ENCODE results near the gene ELMO1. TPM values are rescaled to one million over a fixed set of nuclear protein-coding genes. Genes with fewer than 3 reads are reported as not detected.

ELMO1 gene
- total and polyA plus RNA-seq, 2 experiments from 2014 or later: 6.5 to 24.9 TPM

DNA sequence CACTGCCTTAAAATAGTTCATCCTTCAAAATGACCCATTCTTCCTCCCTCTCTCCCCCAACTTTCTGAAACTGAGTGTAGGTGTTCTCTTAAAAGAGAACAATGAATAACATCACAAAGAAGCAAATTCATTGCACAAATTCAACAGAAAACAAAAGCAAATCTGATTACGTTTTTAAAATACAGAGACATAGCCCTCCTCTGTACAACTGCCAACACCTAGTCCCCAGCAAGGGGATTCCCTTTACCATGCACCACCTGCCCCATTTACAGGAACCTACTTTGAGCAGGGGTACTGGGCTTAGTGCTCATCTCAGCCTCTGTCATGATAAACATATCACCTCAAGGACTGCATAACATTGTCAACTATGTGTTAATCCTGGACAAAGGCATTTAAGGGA lies 421.6 kb downstream of the ELMO1 start:
- peaks cover 5% of the 10 kb centered on the region for H3K27me3 Mint-ChIP-seq (ENCODE audit: insufficient read depth, low read depth, poor library complexity)
- H3K27ac Mint-ChIP-seq: no peak overlapping the region
- H3K4me3 ChIP-seq: no peak overlapping the region
- no peak for ATAC-seq
- TF ChIP-seq EZH2phosphoT487 (IDR thresholded peaks at IDR 0.05; ENCODE audit: unreplicated experiment) (no peak), ZNF114 (CRISPR knock-in tag; IDR thresholded peaks at IDR 0.05) (no peak), EZH2 (IDR thresholded peaks at IDR 0.05; ENCODE audit: low read depth, unreplicated experiment) (no peak), ZNF331 (CRISPR knock-in tag; IDR thresholded peaks at IDR 0.05; ENCODE audit: low read depth) (no peak)
- TF ChIP-seq, protein P1, sequence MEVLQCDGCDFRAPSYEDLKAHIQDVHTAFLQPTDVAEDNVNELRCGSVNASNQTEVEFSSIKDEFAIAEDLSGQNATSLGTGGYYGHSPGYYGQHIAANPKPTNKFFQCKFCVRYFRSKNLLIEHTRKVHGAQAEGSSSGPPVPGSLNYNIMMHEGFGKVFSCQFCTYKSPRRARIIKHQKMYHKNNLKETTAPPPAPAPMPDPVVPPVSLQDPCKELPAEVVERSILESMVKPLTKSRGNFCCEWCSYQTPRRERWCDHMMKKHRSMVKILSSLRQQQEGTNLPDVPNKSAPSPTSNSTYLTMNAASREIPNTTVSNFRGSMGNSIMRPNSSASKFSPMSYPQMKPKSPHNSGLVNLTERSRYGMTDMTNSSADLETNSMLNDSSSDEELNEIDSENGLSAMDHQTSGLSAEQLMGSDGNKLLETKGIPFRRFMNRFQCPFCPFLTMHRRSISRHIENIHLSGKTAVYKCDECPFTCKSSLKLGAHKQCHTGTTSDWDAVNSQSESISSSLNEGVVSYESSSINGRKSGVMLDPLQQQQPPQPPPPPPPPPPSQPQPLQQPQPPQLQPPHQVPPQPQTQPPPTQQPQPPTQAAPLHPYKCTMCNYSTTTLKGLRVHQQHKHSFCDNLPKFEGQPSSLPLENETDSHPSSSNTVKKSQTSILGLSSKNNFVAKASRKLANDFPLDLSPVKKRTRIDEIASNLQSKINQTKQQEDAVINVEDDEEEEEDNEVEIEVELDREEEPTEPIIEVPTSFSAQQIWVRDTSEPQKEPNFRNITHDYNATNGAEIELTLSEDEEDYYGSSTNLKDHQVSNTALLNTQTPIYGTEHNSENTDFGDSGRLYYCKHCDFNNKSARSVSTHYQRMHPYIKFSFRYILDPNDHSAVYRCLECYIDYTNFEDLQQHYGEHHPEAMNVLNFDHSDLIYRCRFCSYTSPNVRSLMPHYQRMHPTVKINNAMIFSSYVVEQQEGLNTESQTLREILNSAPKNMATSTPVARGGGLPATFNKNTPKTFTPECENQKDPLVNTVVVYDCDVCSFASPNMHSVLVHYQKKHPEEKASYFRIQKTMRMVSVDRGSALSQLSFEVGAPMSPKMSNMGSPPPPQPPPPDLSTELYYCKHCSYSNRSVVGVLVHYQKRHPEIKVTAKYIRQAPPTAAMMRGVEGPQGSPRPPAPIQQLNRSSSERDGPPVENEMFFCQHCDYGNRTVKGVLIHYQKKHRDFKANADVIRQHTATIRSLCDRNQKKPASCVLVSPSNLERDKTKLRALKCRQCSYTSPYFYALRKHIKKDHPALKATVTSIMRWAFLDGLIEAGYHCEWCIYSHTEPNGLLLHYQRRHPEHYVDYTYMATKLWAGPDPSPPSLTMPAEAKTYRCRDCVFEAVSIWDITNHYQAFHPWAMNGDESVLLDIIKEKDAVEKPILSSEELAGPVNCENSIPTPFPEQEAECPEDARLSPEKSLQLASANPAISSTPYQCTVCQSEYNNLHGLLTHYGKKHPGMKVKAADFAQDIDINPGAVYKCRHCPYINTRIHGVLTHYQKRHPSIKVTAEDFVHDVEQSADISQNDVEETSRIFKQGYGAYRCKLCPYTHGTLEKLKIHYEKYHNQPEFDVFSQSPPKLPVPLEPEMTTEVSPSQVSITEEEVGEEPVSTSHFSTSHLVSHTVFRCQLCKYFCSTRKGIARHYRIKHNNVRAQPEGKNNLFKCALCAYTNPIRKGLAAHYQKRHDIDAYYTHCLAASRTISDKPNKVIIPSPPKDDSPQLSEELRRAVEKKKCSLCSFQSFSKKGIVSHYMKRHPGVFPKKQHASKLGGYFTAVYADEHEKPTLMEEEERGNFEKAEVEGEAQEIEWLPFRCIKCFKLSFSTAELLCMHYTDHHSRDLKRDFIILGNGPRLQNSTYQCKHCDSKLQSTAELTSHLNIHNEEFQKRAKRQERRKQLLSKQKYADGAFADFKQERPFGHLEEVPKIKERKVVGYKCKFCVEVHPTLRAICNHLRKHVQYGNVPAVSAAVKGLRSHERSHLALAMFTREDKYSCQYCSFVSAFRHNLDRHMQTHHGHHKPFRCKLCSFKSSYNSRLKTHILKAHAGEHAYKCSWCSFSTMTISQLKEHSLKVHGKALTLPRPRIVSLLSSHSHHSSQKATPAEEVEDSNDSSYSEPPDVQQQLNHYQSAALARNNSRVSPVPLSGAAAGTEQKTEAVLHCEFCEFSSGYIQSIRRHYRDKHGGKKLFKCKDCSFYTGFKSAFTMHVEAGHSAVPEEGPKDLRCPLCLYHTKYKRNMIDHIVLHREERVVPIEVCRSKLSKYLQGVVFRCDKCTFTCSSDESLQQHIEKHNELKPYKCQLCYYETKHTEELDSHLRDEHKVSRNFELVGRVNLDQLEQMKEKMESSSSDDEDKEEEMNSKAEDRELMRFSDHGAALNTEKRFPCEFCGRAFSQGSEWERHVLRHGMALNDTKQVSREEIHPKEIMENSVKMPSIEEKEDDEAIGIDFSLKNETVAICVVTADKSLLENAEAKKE (CRISPR knock-in tag; IDR thresholded peaks at IDR 0.05): no peak
- TF ChIP-seq, protein P2, sequence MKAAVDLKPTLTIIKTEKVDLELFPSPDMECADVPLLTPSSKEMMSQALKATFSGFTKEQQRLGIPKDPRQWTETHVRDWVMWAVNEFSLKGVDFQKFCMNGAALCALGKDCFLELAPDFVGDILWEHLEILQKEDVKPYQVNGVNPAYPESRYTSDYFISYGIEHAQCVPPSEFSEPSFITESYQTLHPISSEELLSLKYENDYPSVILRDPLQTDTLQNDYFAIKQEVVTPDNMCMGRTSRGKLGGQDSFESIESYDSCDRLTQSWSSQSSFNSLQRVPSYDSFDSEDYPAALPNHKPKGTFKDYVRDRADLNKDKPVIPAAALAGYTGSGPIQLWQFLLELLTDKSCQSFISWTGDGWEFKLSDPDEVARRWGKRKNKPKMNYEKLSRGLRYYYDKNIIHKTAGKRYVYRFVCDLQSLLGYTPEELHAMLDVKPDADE (IDR thresholded peaks at IDR 0.05): no peak
- TF ChIP-seq, protein P3, sequence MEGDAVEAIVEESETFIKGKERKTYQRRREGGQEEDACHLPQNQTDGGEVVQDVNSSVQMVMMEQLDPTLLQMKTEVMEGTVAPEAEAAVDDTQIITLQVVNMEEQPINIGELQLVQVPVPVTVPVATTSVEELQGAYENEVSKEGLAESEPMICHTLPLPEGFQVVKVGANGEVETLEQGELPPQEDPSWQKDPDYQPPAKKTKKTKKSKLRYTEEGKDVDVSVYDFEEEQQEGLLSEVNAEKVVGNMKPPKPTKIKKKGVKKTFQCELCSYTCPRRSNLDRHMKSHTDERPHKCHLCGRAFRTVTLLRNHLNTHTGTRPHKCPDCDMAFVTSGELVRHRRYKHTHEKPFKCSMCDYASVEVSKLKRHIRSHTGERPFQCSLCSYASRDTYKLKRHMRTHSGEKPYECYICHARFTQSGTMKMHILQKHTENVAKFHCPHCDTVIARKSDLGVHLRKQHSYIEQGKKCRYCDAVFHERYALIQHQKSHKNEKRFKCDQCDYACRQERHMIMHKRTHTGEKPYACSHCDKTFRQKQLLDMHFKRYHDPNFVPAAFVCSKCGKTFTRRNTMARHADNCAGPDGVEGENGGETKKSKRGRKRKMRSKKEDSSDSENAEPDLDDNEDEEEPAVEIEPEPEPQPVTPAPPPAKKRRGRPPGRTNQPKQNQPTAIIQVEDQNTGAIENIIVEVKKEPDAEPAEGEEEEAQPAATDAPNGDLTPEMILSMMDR (conservative IDR thresholded peaks at IDR 0.05; ENCODE audit: low read depth in 2 of 2): no peak
- no peak overlapping the region for H2AFZ ChIP-seq
- H3F3A ChIP-seq (replicated peaks; ENCODE audit: low read depth): no peaks in the 10 kb centered on the region
- no peaks in the 10 kb centered on the region for H3K36me3 Mint-ChIP-seq (ENCODE audit: low read depth)
- H3K4me3 Mint-ChIP-seq: no peak overlapping the region
- H3K27me3 ChIP-seq (ENCODE audit: insufficient read depth): no peaks in the 10 kb centered on the region
- H3K9me2 ChIP-seq (ENCODE audit: insufficient read depth): peaks cover 8% of the 10 kb centered on the region; the same call in 1 of the 2 replicates
- no peaks in the 10 kb centered on the region for H3K36me3 ChIP-seq (ENCODE audit: insufficient read depth)
- DNase-seq (ENCODE audit: low spot score): no peak
- no peaks in the 10 kb centered on the region; the same call in 2 of the 3 replicates for H3K9me3 Mint-ChIP-seq
- peaks cover 11% of the 10 kb centered on the region for H3K4me1 Mint-ChIP-seq
- H4K20me1 ChIP-seq (replicated peaks; ENCODE audit: insufficient read depth): no peaks in the 10 kb centered on the region
- H3K4me1 ChIP-seq (ENCODE audit: insufficient read depth): no peaks in the 10 kb centered on the region; the same call in 1 of the 2 replicates
- no peak overlapping the region for H3K4me2 ChIP-seq
- no peak overlapping the region for H3K27ac ChIP-seq (ENCODE audit: low read depth)
- H3K79me2 ChIP-seq (replicated peaks; ENCODE audit: insufficient read depth): no peaks in the 10 kb centered on the region

All from GM23338 (cell line).